Neural cell (in vitro differentiated cells): ENCODE data around the gene TRMT2A. TPM values are rescaled to one million over a fixed set of nuclear protein-coding genes. Genes with fewer than 3 reads are reported as not detected.

Source experiments
- H2AFZ ChIP-seq: fragments of 200-600, 300-800 bp; sonication (generic), shearing (Covaris generic); 2 replicates; pipeline ENCODE4 v1.6.0; 2014; ENCODE audit warnings: low read depth, mild to moderate bottlenecking, antibody characterized with exemption, low read length, moderate library complexity
- H3F3A ChIP-seq: fragments of 200-600 bp; shearing (Covaris generic); 2 replicates; pipeline ENCODE4 v1.6.1; 2016; ENCODE audit warnings: mild to moderate bottlenecking, moderate library complexity, mixed read lengths, antibody characterized with exemption, low read length; ENCODE audit not compliant: insufficient read depth, poor library complexity, severe bottlenecking
- H3K27ac ChIP-seq: fragments of 200-600, 300-800 bp; sonication (generic), shearing (Covaris generic); 2 replicates; pipeline ENCODE4 v1.5.1; 2014; ENCODE audit warnings: mild to moderate bottlenecking, low read length, moderate library complexity
- H3K27me3 ChIP-seq: fragments of 300-800, 200-600 bp; sonication (generic), shearing (Covaris generic); 2 replicates; pipeline ENCODE4 v1.6.0; 2014; ENCODE audit warnings: mild to moderate bottlenecking, low read depth, low read length, moderate library complexity; ENCODE audit not compliant: insufficient read depth
- H3K36me3 ChIP-seq: fragments of 300-800, 200-600 bp; sonication (generic), shearing (Covaris generic); 2 replicates; pipeline ENCODE4 v1.5.1; 2014; ENCODE audit warnings: mild to moderate bottlenecking, antibody characterized with exemption, low read length, moderate library complexity; ENCODE audit not compliant: insufficient read depth
- H3K4me2 ChIP-seq: fragments of 300-800, 200-600 bp; sonication (generic), shearing (Covaris generic); 2 replicates; pipeline ENCODE4 v1.6.0; 2014; ENCODE audit warnings: mild to moderate bottlenecking, low read length
- H3K4me3 ChIP-seq: fragments of 300-800, 200-600 bp; sonication (generic), shearing (Covaris generic); 2 replicates; pipeline ENCODE4 v1.5.1; 2014; ENCODE audit warnings: mild to moderate bottlenecking, low read length, moderate library complexity
- H3K79me2 ChIP-seq: fragments of 200-600 bp; shearing (Covaris generic); replicated peaks from 2 replicates; pipeline ENCODE4 v1.6.0; 2014; ENCODE audit warnings: mild to moderate bottlenecking, low read length, moderate library complexity; ENCODE audit not compliant: insufficient read depth
- H3K9ac ChIP-seq: fragments of 300-800, 200-600 bp; sonication (generic), shearing (Covaris generic); 2 replicates; pipeline ENCODE4 v1.6.1; 2016; ENCODE audit warnings: mild to moderate bottlenecking, low read length, mixed read lengths
- H3K9me2 ChIP-seq: fragments of 200-600 bp; shearing (Covaris generic); 2 replicates; pipeline ENCODE4 v1.6.1; 2016; ENCODE audit warnings: mild to moderate bottlenecking, low read length, mixed read lengths; ENCODE audit not compliant: insufficient read depth
- H3K9me3 ChIP-seq: fragments of 200-600, 300-800 bp; sonication (generic), shearing (Covaris generic); 2 replicates; pipeline ENCODE4 v1.6.1; 2016; ENCODE audit warnings: mild to moderate bottlenecking, mixed run types, low read length, moderate library complexity, mixed read lengths
- H4K20me1 ChIP-seq: fragments of 200-600 bp; shearing (Covaris generic); 2 replicates; pipeline ENCODE4 v1.6.1; 2016; ENCODE audit warnings: mild to moderate bottlenecking, mixed run types; ENCODE audit not compliant: insufficient read depth
- CTCF ChIP-seq: fragments of 450-650 bp; IDR thresholded peaks from 2 replicates; pipeline ENCODE4 v1.5.1; 2014; ENCODE audit warnings: antibody characterized with exemption, mild to moderate bottlenecking, moderate library complexity; ENCODE audit not compliant: poor library complexity, severe bottlenecking
- EP300 ChIP-seq: fragments of 450-650 bp; conservative IDR thresholded peaks from 2 replicates; pipeline ENCODE4 v1.6.1; 2014; ENCODE audit warnings: antibody characterized with exemption, mild to moderate bottlenecking, moderate library complexity; ENCODE audit not compliant: poor library complexity, severe bottlenecking
- EZH2 ChIP-seq: fragments of 200-600, 300-800 bp; shearing (Covaris generic), sonication (generic); IDR thresholded peaks from 2 replicates; pipeline ENCODE4 v1.6.1; 2014; ENCODE audit warnings: antibody characterized with exemption, low read length, borderline replicate concordance, mild to moderate bottlenecking; ENCODE audit not compliant: insufficient read depth, poor library complexity, severe bottlenecking
- MXI1 ChIP-seq: fragments of 450-650 bp; conservative IDR thresholded peaks from 2 replicates; pipeline ENCODE4 v1.6.1; 2014; ENCODE audit warnings: antibody characterized with exemption, mild to moderate bottlenecking; ENCODE audit not compliant: poor library complexity, severe bottlenecking
- POLR2AphosphoS5 ChIP-seq: IDR thresholded peaks from 2 replicates; pipeline ENCODE4 v1.6.1; 2012
- RAD21 ChIP-seq: fragments of 450-650 bp; conservative IDR thresholded peaks from 2 replicates; pipeline ENCODE4 v1.6.1; 2014; ENCODE audit warnings: antibody characterized with exemption, mild to moderate bottlenecking, moderate library complexity
- SMC3 ChIP-seq: fragments of 450-650 bp; conservative IDR thresholded peaks from 2 replicates; pipeline ENCODE4 v1.6.1; 2014; ENCODE audit warnings: antibody characterized with exemption, mild to moderate bottlenecking, moderate library complexity; ENCODE audit not compliant: poor library complexity
- TAF1 ChIP-seq: IDR thresholded peaks from 2 replicates; pipeline ENCODE4 v1.6.1; 2012; ENCODE audit warnings: low read depth
- polyA plus RNA-seq: library from polyadenylated mRNA; depleted of rRNA; stranded (reverse); fragments of >200 nt; gene quantifications from 2 replicates; pipeline ENCODE4 v1.2.3, GENCODE V29; 2014
- TF ChIP-seq, protein P1 (sequence below): IDR thresholded peaks from 2 replicates; pipeline ENCODE4 v1.6.1; 2012; ENCODE audit warnings: borderline replicate concordance

Gene TRMT2A
- polyA plus RNA-seq, 1 donor from 2014 or later: 96.7 TPM

- H3K27me3 ChIP-seq: no peaks in the 10 kb centered on the region
- no peak overlapping the region for H3K27ac ChIP-seq
- no peaks in the 10 kb centered on the region for H3F3A ChIP-seq
- H3K79me2 ChIP-seq: no peaks in the 10 kb centered on the region
- H3K9me3 ChIP-seq: no peaks in the 10 kb centered on the region
- H3K9me2 ChIP-seq: no peaks in the 10 kb centered on the region
- H3K36me3 ChIP-seq: no peaks in the 10 kb centered on the region
- no peak overlapping the region for H3K4me3 ChIP-seq
- H3K9ac ChIP-seq: no peak overlapping the region
- H4K20me1 ChIP-seq: no peaks in the 10 kb centered on the region
- H2AFZ ChIP-seq: no peak overlapping the region
- TF ChIP-seq, protein P1, sequence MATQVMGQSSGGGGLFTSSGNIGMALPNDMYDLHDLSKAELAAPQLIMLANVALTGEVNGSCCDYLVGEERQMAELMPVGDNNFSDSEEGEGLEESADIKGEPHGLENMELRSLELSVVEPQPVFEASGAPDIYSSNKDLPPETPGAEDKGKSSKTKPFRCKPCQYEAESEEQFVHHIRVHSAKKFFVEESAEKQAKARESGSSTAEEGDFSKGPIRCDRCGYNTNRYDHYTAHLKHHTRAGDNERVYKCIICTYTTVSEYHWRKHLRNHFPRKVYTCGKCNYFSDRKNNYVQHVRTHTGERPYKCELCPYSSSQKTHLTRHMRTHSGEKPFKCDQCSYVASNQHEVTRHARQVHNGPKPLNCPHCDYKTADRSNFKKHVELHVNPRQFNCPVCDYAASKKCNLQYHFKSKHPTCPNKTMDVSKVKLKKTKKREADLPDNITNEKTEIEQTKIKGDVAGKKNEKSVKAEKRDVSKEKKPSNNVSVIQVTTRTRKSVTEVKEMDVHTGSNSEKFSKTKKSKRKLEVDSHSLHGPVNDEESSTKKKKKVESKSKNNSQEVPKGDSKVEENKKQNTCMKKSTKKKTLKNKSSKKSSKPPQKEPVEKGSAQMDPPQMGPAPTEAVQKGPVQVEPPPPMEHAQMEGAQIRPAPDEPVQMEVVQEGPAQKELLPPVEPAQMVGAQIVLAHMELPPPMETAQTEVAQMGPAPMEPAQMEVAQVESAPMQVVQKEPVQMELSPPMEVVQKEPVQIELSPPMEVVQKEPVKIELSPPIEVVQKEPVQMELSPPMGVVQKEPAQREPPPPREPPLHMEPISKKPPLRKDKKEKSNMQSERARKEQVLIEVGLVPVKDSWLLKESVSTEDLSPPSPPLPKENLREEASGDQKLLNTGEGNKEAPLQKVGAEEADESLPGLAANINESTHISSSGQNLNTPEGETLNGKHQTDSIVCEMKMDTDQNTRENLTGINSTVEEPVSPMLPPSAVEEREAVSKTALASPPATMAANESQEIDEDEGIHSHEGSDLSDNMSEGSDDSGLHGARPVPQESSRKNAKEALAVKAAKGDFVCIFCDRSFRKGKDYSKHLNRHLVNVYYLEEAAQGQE: no peak
- TF ChIP-seq RAD21 (no peak), EZH2 (no peak), EP300 (no peak), MXI1 (no peak), SMC3 (no peak), POLR2AphosphoS5 (no peak)
- no peak overlapping the region for H3K4me2 ChIP-seq
Measured at GRCh38 chr22:20140521-20140964, 23.5 kb upstream of the TRMT2A start.

GRCh38 chr22:20140107-20140445, 23.1 kb upstream of the TRMT2A start:
- no peaks in the 10 kb centered on the region for H3F3A ChIP-seq
- H3K79me2 ChIP-seq: no peaks in the 10 kb centered on the region
- H3K9me3 ChIP-seq: no peaks in the 10 kb centered on the region
- TF ChIP-seq CTCF: no peak
- TF ChIP-seq EP300: no peak
- TF ChIP-seq SMC3: no peak
- no peak for TF ChIP-seq RAD21
- TF ChIP-seq, protein P1: no peak
- TF ChIP-seq TAF1: no peak
- no peak for TF ChIP-seq POLR2AphosphoS5
- H4K20me1 ChIP-seq: no peaks in the 10 kb centered on the region
- H3K9me2 ChIP-seq: no peaks in the 10 kb centered on the region
- H2AFZ ChIP-seq: no peak overlapping the region
- no peaks in the 10 kb centered on the region for H3K27me3 ChIP-seq
- H3K9ac ChIP-seq: no peak overlapping the region
- no peak overlapping the region for H3K4me3 ChIP-seq
- H3K27ac ChIP-seq: no peak overlapping the region
- no peak overlapping the region for H3K4me2 ChIP-seq
- H3K36me3 ChIP-seq: no peaks in the 10 kb centered on the region
